GM06990 (cell line): ENCODE measurements around the gene WHRN.

ENCODE experiments used
- DNase-seq: peaks from one replicate; pipeline ENCODE4 v3.0.0-alpha.2; 2011; ENCODE audit not compliant: insufficient read length; ENCODE audit errors: extremely low read depth
- H3K27me3 ChIP-seq: replicated peaks from 2 replicates; pipeline ENCODE4 v1.6.0; 2011; ENCODE audit warnings: low read length; ENCODE audit not compliant: control insufficient read depth, insufficient read depth
- H3K36me3 ChIP-seq: 2 replicates; pipeline ENCODE4 v1.5.1; 2011; ENCODE audit warnings: low read length; ENCODE audit not compliant: control insufficient read depth, insufficient read depth
- H3K4me3 ChIP-seq: replicated peaks from 2 replicates; pipeline ENCODE4 v1.5.1; 2011; ENCODE audit warnings: low read depth, mild to moderate bottlenecking, control low read depth, low read length
- TF ChIP-seq, protein P1 (sequence below): IDR thresholded peaks from 2 replicates; pipeline ENCODE4 v1.5.1; 2011; ENCODE audit warnings: low read length, control low read depth, mild to moderate bottlenecking, inconsistent platforms; ENCODE audit not compliant: insufficient read depth, poor library complexity, severe bottlenecking

The WHRN gene

GRCh38 chr9:114434878-114435311 lies 70.4 kb downstream of the WHRN start:
- Histone ChIP-seq H3K27me3 (peaks cover 2% of the 10 kb centered on the region; the same call in 1 of the 2 replicates), H3K36me3 (no peaks in the 10 kb centered on the region), H3K4me3 (no peak overlapping the region)
- no peak for DNase-seq
- TF ChIP-seq, protein P1, sequence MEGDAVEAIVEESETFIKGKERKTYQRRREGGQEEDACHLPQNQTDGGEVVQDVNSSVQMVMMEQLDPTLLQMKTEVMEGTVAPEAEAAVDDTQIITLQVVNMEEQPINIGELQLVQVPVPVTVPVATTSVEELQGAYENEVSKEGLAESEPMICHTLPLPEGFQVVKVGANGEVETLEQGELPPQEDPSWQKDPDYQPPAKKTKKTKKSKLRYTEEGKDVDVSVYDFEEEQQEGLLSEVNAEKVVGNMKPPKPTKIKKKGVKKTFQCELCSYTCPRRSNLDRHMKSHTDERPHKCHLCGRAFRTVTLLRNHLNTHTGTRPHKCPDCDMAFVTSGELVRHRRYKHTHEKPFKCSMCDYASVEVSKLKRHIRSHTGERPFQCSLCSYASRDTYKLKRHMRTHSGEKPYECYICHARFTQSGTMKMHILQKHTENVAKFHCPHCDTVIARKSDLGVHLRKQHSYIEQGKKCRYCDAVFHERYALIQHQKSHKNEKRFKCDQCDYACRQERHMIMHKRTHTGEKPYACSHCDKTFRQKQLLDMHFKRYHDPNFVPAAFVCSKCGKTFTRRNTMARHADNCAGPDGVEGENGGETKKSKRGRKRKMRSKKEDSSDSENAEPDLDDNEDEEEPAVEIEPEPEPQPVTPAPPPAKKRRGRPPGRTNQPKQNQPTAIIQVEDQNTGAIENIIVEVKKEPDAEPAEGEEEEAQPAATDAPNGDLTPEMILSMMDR: peak; percentile 48

- TF ChIP-seq, protein P1: no peak
- Histone ChIP-seq H3K4me3 (no peak overlapping the region), H3K36me3 (no peaks in the 10 kb centered on the region), H3K27me3 (peaks cover 6% of the 10 kb centered on the region)
- DNase-seq: no peak
These were observed 71.5 kb downstream of the WHRN start for GRCh38 chr9:114433720-114434255.

DNA sequence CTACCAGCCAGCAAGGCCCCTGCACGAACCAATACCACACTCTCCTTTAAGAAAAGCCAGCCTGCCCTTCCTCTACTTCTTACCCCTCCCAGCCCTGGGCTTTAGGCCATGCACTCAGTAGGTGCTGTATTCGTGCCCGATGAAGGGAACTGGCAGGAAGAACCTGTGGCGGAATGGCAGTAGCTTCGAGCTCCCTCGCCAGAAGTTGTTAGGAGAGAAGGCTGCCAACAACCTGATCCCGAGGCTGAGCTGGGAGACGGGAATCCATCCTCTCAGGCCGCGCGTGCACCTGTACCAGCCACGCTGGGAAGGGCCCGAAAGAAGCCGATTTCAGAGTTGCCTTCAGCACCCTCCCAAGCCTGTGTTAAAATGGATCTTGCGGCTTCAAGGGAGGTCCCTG lies 72.2 kb downstream of the WHRN start:
- DNase-seq: no peak
- Histone ChIP-seq H3K4me3 (no peak overlapping the region), H3K36me3 (no peaks in the 10 kb centered on the region), H3K27me3 (peaks cover 8% of the 10 kb centered on the region)
- TF ChIP-seq, protein P1: no peak

DNA sequence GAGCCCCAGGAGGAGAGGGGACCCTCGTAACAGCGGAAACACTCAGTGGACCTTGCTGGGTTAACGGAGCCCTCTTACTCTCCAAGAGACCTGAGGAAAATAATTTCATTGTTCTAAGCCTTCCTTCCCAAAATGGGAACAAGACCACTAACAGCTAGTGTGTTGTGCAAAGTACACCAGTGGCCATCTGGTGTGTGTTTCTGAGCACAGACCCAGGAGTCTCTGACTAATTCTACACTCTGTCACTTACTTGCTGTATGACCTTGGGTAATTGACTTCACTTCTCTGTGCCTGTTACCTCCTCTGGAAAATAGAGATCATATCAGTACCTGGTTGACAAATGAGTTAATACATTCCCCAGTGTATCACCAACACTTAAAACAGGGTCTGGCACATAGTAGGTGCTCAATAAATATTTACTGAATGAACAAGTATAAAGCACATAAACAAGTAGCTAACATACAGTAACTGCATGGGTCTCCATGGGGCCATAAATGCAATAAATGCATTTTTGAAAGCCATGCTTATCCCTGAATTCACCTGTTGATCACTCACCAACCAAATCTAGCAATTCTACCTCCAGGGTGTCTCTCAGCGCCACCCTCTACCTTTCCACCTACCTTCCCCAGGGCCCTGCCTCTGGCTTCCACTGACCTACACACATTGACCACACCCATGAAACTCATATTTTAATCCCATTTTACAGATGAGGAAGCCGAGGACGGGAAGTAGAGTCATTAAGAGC lies 72.8 kb downstream of the WHRN start:
- no peak for DNase-seq
- no peaks in the 10 kb centered on the region for H3K36me3 ChIP-seq
- H3K27me3 ChIP-seq: peaks cover 8% of the 10 kb centered on the region
- TF ChIP-seq, protein P1: no peak
- H3K4me3 ChIP-seq: no peak overlapping the region

DNA sequence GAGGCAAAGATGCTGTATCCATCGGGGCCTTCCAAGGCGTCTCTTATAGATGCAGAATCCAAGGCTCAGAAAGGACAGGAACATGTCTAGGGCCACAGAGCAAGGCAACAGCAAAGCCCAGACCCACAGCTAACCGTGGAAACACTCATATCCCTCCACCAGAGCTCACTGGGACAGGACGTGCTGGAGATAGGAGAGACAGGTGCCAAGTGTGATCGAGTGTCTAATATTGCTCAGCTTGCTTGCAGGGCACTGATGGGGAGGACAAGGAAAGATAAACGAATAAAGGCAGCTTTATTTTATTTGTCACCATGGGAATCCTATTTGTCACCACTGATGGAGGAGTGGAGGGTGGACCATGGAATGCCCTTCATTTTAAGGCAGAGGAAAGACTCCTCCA lies 73.5 kb downstream of the WHRN start:
- DNase-seq: no peak
- TF ChIP-seq, protein P1: no peak
- Histone ChIP-seq H3K36me3 (no peaks in the 10 kb centered on the region), H3K27me3 (peaks cover 8% of the 10 kb centered on the region), H3K4me3 (no peak overlapping the region)
